Endothelial cell of umbilical vein (primary cell): Measurements from ENCODE around the gene SCN5A.

Source experiments
- EZH2 ChIP-seq: IDR thresholded peaks from 2 replicates; pipeline ENCODE4 v1.6.1; 2012; ENCODE audit warnings: borderline replicate concordance, low read depth, mild to moderate bottlenecking, moderate library complexity, low read length, inconsistent platforms; ENCODE audit not compliant: severe bottlenecking
- FOS ChIP-seq: IDR thresholded peaks from 2 replicates; pipeline ENCODE4 v1.6.1; 2011; ENCODE audit warnings: mild to moderate bottlenecking, low read length, moderate library complexity, borderline replicate concordance; ENCODE audit not compliant: insufficient read depth
- POLR2A ChIP-seq: IDR thresholded peaks from 2 replicates; pipeline ENCODE4 v1.6.1; 2012; ENCODE audit warnings: low read depth, mild to moderate bottlenecking, control low read depth, low read length
- POLR2AphosphoS5 ChIP-seq: IDR thresholded peaks from 2 replicates; pipeline ENCODE4 v1.6.1; 2012; ENCODE audit warnings: low read depth, mild to moderate bottlenecking, control low read depth, low read length, moderate library complexity; ENCODE audit not compliant: insufficient read depth
- TF ChIP-seq, protein P1 (sequence below), 2 donors: IDR thresholded peaks; 1 replicate in 1 of 2; 2 replicates in 1 of 2; pipeline ENCODE4 v1.5.1; 2011; ENCODE audit warnings: low read length in 2 of 2, mild to moderate bottlenecking in 2 of 2, moderate library complexity in 2 of 2, control low read depth in 1 of 2, inconsistent platforms in 1 of 2, low read depth in 1 of 2; ENCODE audit not compliant: insufficient read depth in 1 of 2; ENCODE audit errors: extremely low read depth in 1 of 2

DNA sequence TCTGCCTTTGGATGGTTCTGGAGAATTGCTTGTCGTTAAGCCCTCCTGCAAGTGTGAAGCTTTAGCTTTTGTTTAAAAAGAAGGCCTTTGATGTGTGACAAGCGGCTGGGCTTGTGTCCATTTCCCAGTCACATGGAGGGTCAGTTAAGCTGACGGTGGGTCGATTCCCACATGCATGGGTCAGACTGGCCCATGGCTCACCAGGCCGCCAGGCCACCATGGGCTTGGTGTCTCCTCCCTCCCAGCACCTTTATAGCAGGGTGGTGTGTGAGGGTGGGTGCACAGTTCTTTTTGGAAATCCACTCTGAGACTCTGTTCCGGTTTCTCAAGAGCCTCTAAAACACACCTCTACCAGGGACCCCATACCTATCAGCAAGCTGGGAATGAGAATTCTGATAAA, 67.2 kb downstream of the SCN5A start:
- TF ChIP-seq, protein P1, sequence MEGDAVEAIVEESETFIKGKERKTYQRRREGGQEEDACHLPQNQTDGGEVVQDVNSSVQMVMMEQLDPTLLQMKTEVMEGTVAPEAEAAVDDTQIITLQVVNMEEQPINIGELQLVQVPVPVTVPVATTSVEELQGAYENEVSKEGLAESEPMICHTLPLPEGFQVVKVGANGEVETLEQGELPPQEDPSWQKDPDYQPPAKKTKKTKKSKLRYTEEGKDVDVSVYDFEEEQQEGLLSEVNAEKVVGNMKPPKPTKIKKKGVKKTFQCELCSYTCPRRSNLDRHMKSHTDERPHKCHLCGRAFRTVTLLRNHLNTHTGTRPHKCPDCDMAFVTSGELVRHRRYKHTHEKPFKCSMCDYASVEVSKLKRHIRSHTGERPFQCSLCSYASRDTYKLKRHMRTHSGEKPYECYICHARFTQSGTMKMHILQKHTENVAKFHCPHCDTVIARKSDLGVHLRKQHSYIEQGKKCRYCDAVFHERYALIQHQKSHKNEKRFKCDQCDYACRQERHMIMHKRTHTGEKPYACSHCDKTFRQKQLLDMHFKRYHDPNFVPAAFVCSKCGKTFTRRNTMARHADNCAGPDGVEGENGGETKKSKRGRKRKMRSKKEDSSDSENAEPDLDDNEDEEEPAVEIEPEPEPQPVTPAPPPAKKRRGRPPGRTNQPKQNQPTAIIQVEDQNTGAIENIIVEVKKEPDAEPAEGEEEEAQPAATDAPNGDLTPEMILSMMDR (IDR thresholded peaks at IDR 0.05; ENCODE audit: extremely low read depth in 1 of 2, insufficient read depth in 1 of 2, low read depth in 1 of 2, low read length in 2 of 2) = no peak
- no peak for TF ChIP-seq POLR2AphosphoS5
- TF ChIP-seq POLR2A = no peak
- no peak for TF ChIP-seq EZH2
- TF ChIP-seq FOS = no peak
